H9 (cell line): ENCODE results near the gene IER5L. TPM values are rescaled to one million over a fixed set of nuclear protein-coding genes. Genes with fewer than 3 reads are reported as not detected.

Experiments
- DNase-seq: peaks from one replicate; pipeline ENCODE4 v3.0.0-alpha.2; 2017
- H2AFZ ChIP-seq: one replicate; pipeline ENCODE4 v1.6.1; 2013; ENCODE audit warnings: mild to moderate bottlenecking, low read length, control low read depth, moderate library complexity
- H2AK5ac ChIP-seq: 2 replicates; pipeline ENCODE4 v1.6.1; 2013; ENCODE audit warnings: low read length, control low read depth, mixed read lengths; ENCODE audit not compliant: insufficient read length
- H2BK120ac ChIP-seq: one replicate; pipeline ENCODE4 v1.6.1; 2013; ENCODE audit warnings: low read depth, mild to moderate bottlenecking, low read length, control low read depth, inconsistent platforms; ENCODE audit not compliant: poor library complexity, severe bottlenecking
- H2BK12ac ChIP-seq: 2 replicates; pipeline ENCODE4 v1.6.1; 2013; ENCODE audit warnings: low read length, control low read depth, mixed read lengths, low read depth; ENCODE audit not compliant: insufficient read length
- H2BK15ac ChIP-seq: 2 replicates; pipeline ENCODE4 v1.6.1; 2013; ENCODE audit warnings: low read depth, low read length, control low read depth
- H2BK20ac ChIP-seq: one replicate; pipeline ENCODE4 v1.6.1; 2013; ENCODE audit warnings: low read depth, mild to moderate bottlenecking, low read length, control low read depth, inconsistent platforms; ENCODE audit not compliant: poor library complexity, severe bottlenecking
- H2BK5ac ChIP-seq: 2 replicates; pipeline ENCODE4 v1.6.1; 2013; ENCODE audit warnings: low read length, control low read depth, mixed read lengths; ENCODE audit not compliant: insufficient read length
- H3K14ac ChIP-seq: 2 replicates; pipeline ENCODE4 v1.6.1; 2013; ENCODE audit warnings: low read length, control low read depth; ENCODE audit not compliant: insufficient read depth
- H3K18ac ChIP-seq: 2 replicates; pipeline ENCODE4 v1.6.1; 2013; ENCODE audit warnings: low read depth, mild to moderate bottlenecking, mixed read lengths, low read length, control low read depth; ENCODE audit not compliant: insufficient read length
- H3K23ac ChIP-seq: 2 replicates; pipeline ENCODE4 v1.6.1; 2013; ENCODE audit warnings: low read length, control low read depth, mixed read lengths, low read depth; ENCODE audit not compliant: insufficient read length
- H3K23me2 ChIP-seq: 2 replicates; pipeline ENCODE4 v1.6.1; 2013; ENCODE audit warnings: low read depth, mild to moderate bottlenecking, mixed read lengths, low read length, control low read depth; ENCODE audit not compliant: insufficient read length, poor library complexity, severe bottlenecking
- H3K27ac ChIP-seq: 2 replicates; pipeline ENCODE4 v1.5.1; 2013; ENCODE audit warnings: low read length, control low read depth, mixed read lengths, low read depth; ENCODE audit not compliant: insufficient read length
- H3K27me3 ChIP-seq: 2 replicates; pipeline ENCODE4 v1.6.1; 2013; ENCODE audit warnings: low read length, control low read depth, inconsistent platforms; ENCODE audit not compliant: insufficient read depth
- H3K4ac ChIP-seq: 2 replicates; pipeline ENCODE4 v1.6.1; 2013; ENCODE audit warnings: low read depth, mild to moderate bottlenecking, control low read depth, inconsistent platforms, low read length, moderate library complexity
- H3K4me1 ChIP-seq: 2 replicates; pipeline ENCODE4 v1.6.1; 2013; ENCODE audit warnings: low read length, control low read depth, inconsistent platforms; ENCODE audit not compliant: insufficient read depth
- H3K4me2 ChIP-seq: 2 replicates; pipeline ENCODE4 v1.6.1; 2013; ENCODE audit warnings: low read length, control low read depth, mixed read lengths; ENCODE audit not compliant: insufficient read length, insufficient read depth
- H3K56ac ChIP-seq: 2 replicates; pipeline ENCODE4 v1.6.1; 2013; ENCODE audit warnings: low read depth, mild to moderate bottlenecking, mixed read lengths, low read length, control low read depth; ENCODE audit not compliant: insufficient read length
- H3K79me1 ChIP-seq: 2 replicates; pipeline ENCODE4 v1.6.1; 2013; ENCODE audit warnings: low read depth, mild to moderate bottlenecking, moderate library complexity, low read length, control low read depth, inconsistent platforms; ENCODE audit not compliant: insufficient read depth, poor library complexity, severe bottlenecking
- H3K79me2 ChIP-seq: 2 replicates; pipeline ENCODE4 v1.6.1; 2013; ENCODE audit warnings: low read length, control low read depth, inconsistent platforms; ENCODE audit not compliant: insufficient read depth
- H3K9ac ChIP-seq: 2 replicates; pipeline ENCODE4 v1.6.1; 2013; ENCODE audit warnings: low read length, control low read depth, mixed read lengths; ENCODE audit not compliant: insufficient read length; ENCODE audit errors: extremely low read depth
- H3K9me3 ChIP-seq: one replicate; pipeline ENCODE4 v1.6.1; 2013; ENCODE audit warnings: low read depth, low read length, inconsistent platforms; ENCODE audit not compliant: control insufficient read depth
- H3T11ph ChIP-seq: one replicate; pipeline ENCODE4 v1.6.1; 2013; ENCODE audit warnings: mild to moderate bottlenecking, low read length, control low read depth, inconsistent platforms
- H4K20me1 ChIP-seq: one replicate; pipeline ENCODE4 v1.6.1; 2013; ENCODE audit not compliant: control insufficient read depth, insufficient read length, insufficient read depth
- H4K5ac ChIP-seq: 2 replicates; pipeline ENCODE4 v1.6.1; 2013; ENCODE audit warnings: low read depth, mild to moderate bottlenecking, mixed read lengths, low read length, control low read depth; ENCODE audit not compliant: insufficient read length
- H4K8ac ChIP-seq: replicated peaks from 2 replicates; pipeline ENCODE4 v1.6.1; 2013; ENCODE audit warnings: low read length, control low read depth, mixed read lengths, low read depth; ENCODE audit not compliant: insufficient read length
- H4K91ac ChIP-seq: 2 replicates; pipeline ENCODE4 v1.6.1; 2013; ENCODE audit warnings: low read depth, mild to moderate bottlenecking, moderate library complexity, mixed read lengths, low read length, control low read depth; ENCODE audit not compliant: insufficient read length
- H3K27ac Mint-ChIP-seq, 3 experiments: 2 replicates in 2 of 3; 3 replicates in 1 of 3; pipeline ENCODE4 v1.8.0; 2020 to 2021; ENCODE audit warnings: mixed read lengths in 3 of 3, mild to moderate bottlenecking in 1 of 3, moderate library complexity in 1 of 3
- H3K27me3 Mint-ChIP-seq: 2 replicates; pipeline ENCODE4 v1.8.0; 2021; ENCODE audit warnings: low read depth, mild to moderate bottlenecking, moderate library complexity, mixed read lengths
- H3K36me3 Mint-ChIP-seq, 3 experiments: 2 replicates in 2 of 3; 3 replicates in 1 of 3; pipeline ENCODE4 v1.8.0; 2020 to 2021; ENCODE audit warnings: low read depth in 3 of 3, mixed read lengths in 3 of 3; ENCODE audit not compliant: insufficient read depth in 1 of 3
- H3K4me1 Mint-ChIP-seq, 2 experiments: 2 replicates each; pipeline ENCODE4 v1.8.0; 2020; ENCODE audit warnings: mixed read lengths in 2 of 2
- H3K4me3 Mint-ChIP-seq, 2 experiments: 2 replicates in 1 of 2; 3 replicates in 1 of 2; pipeline ENCODE4 v1.8.0; 2020 to 2021; ENCODE audit warnings: mild to moderate bottlenecking in 2 of 2, mixed read lengths in 2 of 2, moderate library complexity in 1 of 2
- H3K9me3 Mint-ChIP-seq, 2 experiments: 2 replicates in 1 of 2; 3 replicates in 1 of 2; pipeline ENCODE4 v1.8.0; 2020; ENCODE audit warnings: mild to moderate bottlenecking in 2 of 2, mixed read lengths in 2 of 2, moderate library complexity in 1 of 2
- WGBS: extraction: QIAGEN DNeasy Blood & Tissue Kit; methylation state at CpG from one replicate; pipeline ENCODE4 v1.1.7; 2013; ENCODE audit warnings: missing lambda C conversion rate, low lambda C conversion rate, mixed read lengths; ENCODE audit not compliant: insufficient read length; ENCODE audit errors: extremely low coverage; 5-methylcytosine and 5-hydroxymethylcytosine counted together
- total RNA-seq: library from RNA; stranded (reverse); gene quantifications from 2 replicates; pipeline ENCODE4 v1.2.1, GENCODE V29; 2021
- TF ChIP-seq, protein P1 (sequence below): fragments of 200-600 bp; sonication (generic); conservative IDR thresholded peaks from 3 replicates; pipeline ENCODE4 v1.8.0; 2021; ENCODE audit warnings: antibody characterized with exemption, mild to moderate bottlenecking

IER5L gene
- total RNA-seq, 1 experiment from 2014 or later = 1.0 TPM

DNA sequence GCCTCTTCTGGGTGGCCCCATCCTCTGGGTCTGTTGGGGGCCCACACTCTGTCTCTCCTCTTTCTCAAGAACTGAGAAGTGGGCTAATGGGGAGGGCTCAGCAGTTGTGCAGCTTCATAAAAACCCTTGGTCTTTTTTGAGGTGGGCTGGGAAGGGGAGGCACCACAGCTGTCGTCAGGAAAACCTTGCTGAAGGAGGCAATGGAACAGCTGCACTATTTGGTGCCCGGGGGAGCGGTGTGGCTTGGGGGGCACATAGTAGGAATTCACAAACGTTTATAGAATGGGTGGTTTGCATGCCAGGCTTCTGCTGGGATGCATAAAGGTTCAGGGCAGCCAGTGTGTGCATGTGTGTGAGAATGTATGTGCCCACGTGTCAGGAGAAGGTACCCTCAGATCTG is 3.2 kb upstream of the IER5L start:
- H3K4me2 ChIP-seq = no peak overlapping the region
- Mint-ChIP-seq H3K9me3 (peaks cover 3% of the 10 kb centered on the region in 2 experiments; a peak in 2 of 5 replicates), H3K27ac (no peak overlapping the region), H3K4me3 (peak overlapping the region in 1 of 2 experiments; percentile 17; a peak in 1 of 5 replicates), H3K36me3 (no peaks in the 10 kb centered on the region), H3K4me1 (peaks cover 17 to 24% of the 10 kb centered on the region in 2 experiments), H3K27me3 (peaks cover 88% of the 10 kb centered on the region)
- H2AFZ ChIP-seq = no peak overlapping the region
- no peak overlapping the region for H4K91ac ChIP-seq
- no peak overlapping the region for H3K23ac ChIP-seq
- H2BK120ac ChIP-seq = no peak overlapping the region
- no peak overlapping the region; the same call in 1 of the 2 replicates for H3K14ac ChIP-seq
- H4K5ac ChIP-seq = no peak overlapping the region
- H2BK15ac ChIP-seq = no peak overlapping the region
- no peak overlapping the region for H2BK5ac ChIP-seq
- no peak for DNase-seq
- H3K4me1 ChIP-seq = no peaks in the 10 kb centered on the region
- TF ChIP-seq, protein P1, sequence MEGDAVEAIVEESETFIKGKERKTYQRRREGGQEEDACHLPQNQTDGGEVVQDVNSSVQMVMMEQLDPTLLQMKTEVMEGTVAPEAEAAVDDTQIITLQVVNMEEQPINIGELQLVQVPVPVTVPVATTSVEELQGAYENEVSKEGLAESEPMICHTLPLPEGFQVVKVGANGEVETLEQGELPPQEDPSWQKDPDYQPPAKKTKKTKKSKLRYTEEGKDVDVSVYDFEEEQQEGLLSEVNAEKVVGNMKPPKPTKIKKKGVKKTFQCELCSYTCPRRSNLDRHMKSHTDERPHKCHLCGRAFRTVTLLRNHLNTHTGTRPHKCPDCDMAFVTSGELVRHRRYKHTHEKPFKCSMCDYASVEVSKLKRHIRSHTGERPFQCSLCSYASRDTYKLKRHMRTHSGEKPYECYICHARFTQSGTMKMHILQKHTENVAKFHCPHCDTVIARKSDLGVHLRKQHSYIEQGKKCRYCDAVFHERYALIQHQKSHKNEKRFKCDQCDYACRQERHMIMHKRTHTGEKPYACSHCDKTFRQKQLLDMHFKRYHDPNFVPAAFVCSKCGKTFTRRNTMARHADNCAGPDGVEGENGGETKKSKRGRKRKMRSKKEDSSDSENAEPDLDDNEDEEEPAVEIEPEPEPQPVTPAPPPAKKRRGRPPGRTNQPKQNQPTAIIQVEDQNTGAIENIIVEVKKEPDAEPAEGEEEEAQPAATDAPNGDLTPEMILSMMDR = no peak
- H3K79me1 ChIP-seq = no peaks in the 10 kb centered on the region
- H3K9ac ChIP-seq = no peak overlapping the region
- no peaks in the 10 kb centered on the region for H3K79me2 ChIP-seq
- no peak overlapping the region for H3K27ac ChIP-seq
- H3K18ac ChIP-seq = no peak overlapping the region
- H4K20me1 ChIP-seq = no peaks in the 10 kb centered on the region
- H2BK12ac ChIP-seq = no peak overlapping the region
- WGBS = no CpG with 5 or more reads among the region's 5 CpGs
- H3K56ac ChIP-seq = no peak overlapping the region
- H3K4ac ChIP-seq = no peak overlapping the region
- no peaks in the 10 kb centered on the region for H3K9me3 ChIP-seq
- H4K8ac ChIP-seq = no peak overlapping the region
- H3K23me2 ChIP-seq = peaks cover 7% of the 10 kb centered on the region
- H2BK20ac ChIP-seq = no peak overlapping the region
- H3K27me3 ChIP-seq = peaks cover 54% of the 10 kb centered on the region
- H2AK5ac ChIP-seq = no peak overlapping the region
- no peak overlapping the region for H3T11ph ChIP-seq
